Uterus (tissue), 2 donors: Measurements from ENCODE around the gene KRTAP4-9.
"Not testable (repeated sequence)": the region's sequence is repeated elsewhere in the genome, so short reads cannot be mapped to it uniquely, and the experiment has no call there.

Experiments
- POLR2A ChIP-seq, 2 donors: fragments of 450-650 bp; IDR thresholded peaks; one replicate each; pipeline ENCODE4 v1.6.1; 2016; ENCODE audit warnings: antibody characterized with exemption in 2 of 2, mild to moderate bottlenecking in 1 of 2, moderate library complexity in 1 of 2
- TF ChIP-seq, protein P1 (sequence below), 4 experiments: fragments of 200-600 bp in 2 of 4; fragments of 450-650 bp in 2 of 4; sonication (generic) in 2 of 4; IDR thresholded peaks; one replicate each; pipeline ENCODE4 v1.5.1; 2016 to 2019; ENCODE audit warnings: antibody characterized with exemption in 4 of 4, mild to moderate bottlenecking in 2 of 4, moderate library complexity in 1 of 4

DNA sequence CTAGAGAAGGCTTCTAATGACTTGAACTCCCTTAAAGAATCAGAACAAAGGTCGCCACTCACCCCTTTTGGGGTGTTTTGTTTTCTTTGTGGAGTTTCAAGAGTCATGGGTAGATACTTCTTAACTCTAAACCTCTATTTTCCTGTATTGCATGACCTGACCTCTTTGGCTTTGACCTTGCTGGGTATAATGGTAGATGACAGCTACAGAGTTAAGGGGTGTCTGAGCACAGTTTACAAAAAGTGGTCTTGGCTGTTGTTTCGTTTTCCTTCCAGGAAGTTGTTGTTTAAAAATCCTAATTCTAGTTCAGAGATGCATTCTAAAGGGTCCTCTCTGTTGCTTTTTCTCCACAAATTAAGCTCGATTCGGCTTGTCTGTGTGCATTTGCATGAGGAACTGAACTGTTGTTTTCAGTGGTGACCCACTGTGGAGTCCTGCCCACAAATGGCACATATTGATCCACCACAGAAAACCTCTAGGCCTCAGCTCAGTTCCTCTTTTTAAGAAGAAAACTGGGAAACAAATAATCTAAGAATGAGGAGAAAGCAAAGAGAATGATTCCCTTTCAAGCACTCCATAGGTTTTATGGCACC lies 16.3 kb upstream of the KRTAP4-9 start:
- TF ChIP-seq, protein P1, sequence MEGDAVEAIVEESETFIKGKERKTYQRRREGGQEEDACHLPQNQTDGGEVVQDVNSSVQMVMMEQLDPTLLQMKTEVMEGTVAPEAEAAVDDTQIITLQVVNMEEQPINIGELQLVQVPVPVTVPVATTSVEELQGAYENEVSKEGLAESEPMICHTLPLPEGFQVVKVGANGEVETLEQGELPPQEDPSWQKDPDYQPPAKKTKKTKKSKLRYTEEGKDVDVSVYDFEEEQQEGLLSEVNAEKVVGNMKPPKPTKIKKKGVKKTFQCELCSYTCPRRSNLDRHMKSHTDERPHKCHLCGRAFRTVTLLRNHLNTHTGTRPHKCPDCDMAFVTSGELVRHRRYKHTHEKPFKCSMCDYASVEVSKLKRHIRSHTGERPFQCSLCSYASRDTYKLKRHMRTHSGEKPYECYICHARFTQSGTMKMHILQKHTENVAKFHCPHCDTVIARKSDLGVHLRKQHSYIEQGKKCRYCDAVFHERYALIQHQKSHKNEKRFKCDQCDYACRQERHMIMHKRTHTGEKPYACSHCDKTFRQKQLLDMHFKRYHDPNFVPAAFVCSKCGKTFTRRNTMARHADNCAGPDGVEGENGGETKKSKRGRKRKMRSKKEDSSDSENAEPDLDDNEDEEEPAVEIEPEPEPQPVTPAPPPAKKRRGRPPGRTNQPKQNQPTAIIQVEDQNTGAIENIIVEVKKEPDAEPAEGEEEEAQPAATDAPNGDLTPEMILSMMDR (IDR thresholded peaks at IDR 0.05): not testable (repeated sequence)
- TF ChIP-seq POLR2A (IDR thresholded peaks at IDR 0.05): not testable (repeated sequence)
